ENCODE data around the gene GNB1L. TPM values are rescaled to one million over a fixed set of nuclear protein-coding genes. Genes with fewer than 3 reads are reported as not detected.

GNB1L gene, protein sequence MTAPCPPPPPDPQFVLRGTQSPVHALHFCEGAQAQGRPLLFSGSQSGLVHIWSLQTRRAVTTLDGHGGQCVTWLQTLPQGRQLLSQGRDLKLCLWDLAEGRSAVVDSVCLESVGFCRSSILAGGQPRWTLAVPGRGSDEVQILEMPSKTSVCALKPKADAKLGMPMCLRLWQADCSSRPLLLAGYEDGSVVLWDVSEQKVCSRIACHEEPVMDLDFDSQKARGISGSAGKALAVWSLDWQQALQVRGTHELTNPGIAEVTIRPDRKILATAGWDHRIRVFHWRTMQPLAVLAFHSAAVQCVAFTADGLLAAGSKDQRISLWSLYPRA
- total RNA-seq (2022) = 13.4 and 15.8 TPM in 2 replicates
- percentile 48 among the genes with signal in this experiment for Bru-seq, nascent RNA
- BruChase-seq, experiment 1, labeled RNA remaining after a 2-hour chase = percentile 62 among the genes with signal in this experiment
- BruChase-seq, experiment 2, labeled RNA remaining after a 6-hour chase = percentile 59 among the genes with signal in this experiment
- long read RNA-seq, full-length matches to known transcripts = 30 of 49 reads
- long read RNA-seq, partial matches to known transcripts = 1 of 49 reads
- long read RNA-seq, other reads (novel, unspliced or antisense) = 18 of 49 reads

DNA sequence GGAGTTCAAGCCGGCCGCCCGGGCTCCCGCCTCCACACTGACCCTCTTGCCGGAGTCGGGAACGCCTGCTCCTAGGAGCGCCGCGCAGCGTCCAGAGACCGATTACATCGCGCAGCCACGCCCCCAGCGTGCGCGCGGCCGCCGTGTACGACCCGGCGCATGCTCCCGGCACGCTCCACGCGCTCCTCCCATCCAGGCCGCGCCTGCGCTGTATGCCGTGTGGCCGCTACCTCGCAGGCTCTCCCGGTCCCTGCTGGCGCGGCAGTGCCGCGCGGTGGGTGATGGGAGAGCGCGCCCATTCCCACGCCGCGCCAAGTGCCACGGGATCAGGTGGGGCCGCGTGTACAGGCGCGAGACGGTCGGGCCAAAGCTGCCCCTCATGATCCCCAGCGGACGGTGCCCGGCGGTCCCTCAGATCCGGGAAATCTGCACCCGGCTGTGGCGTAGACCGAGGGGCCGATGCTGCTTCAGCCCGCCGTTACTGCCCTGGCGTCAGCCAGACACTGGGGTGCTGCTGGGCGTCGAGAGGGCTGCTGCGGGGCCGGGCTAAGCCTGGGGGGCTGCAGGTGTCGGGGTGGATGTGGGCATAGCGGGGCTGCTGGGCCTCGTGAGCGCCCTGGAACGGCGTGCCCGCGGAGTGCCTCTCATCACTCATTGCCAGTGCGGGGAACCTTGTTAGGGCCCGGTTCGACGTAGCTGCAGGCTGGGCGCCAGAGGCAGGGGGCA is at the start of gene GNB1L, which contains the start of gene RTL10:
Gene GNB1L (minus strand): TSS at position 97 of the 726 bp plus-strand sequence. CDS start 33,519 bp downstream, outside the sequence.
Gene RTL10 (minus strand): TSS at position 97 of the 726 bp plus-strand sequence. CDS start 2,613 bp downstream, outside the sequence.
- Histone ChIP-seq H3K36me3 (ENCODE audit: control insufficient read depth, insufficient read depth, low read length) (peaks cover 6% of the 10 kb centered on the region), H3K9me3 (no peaks in the 10 kb centered on the region), H3K27me3 (replicated peaks; ENCODE audit: control insufficient read depth, insufficient read depth, low read length) (no peaks in the 10 kb centered on the region), H3K4me1 (peaks cover 38% of the 10 kb centered on the region), H3K4me3 (ENCODE audit: low read depth, low read length) (peak within 1 kb of the TSS; percentile 87)
- BruUV-seq (replicated peaks) = TSS peak; percentile 33
- Mint-ChIP-seq H3K4me3 (ENCODE audit: unreplicated experiment) (peak within 1 kb of the TSS; percentile 95), H3K4me1 (ENCODE audit: low read depth, unreplicated experiment) (peaks cover 29% of the 10 kb centered on the region), H3K9me3 (ENCODE audit: unreplicated experiment) (no peaks in the 10 kb centered on the region), H3K27me3 (ENCODE audit: insufficient read depth, unreplicated experiment) (no peaks in the 10 kb centered on the region), H3K36me3 (ENCODE audit: insufficient read depth, unreplicated experiment) (peaks cover 36% of the 10 kb centered on the region), H3K27ac (ENCODE audit: unreplicated experiment) (peak within 1 kb of the TSS; percentile 87)
- TF ChIP-seq, protein P1, sequence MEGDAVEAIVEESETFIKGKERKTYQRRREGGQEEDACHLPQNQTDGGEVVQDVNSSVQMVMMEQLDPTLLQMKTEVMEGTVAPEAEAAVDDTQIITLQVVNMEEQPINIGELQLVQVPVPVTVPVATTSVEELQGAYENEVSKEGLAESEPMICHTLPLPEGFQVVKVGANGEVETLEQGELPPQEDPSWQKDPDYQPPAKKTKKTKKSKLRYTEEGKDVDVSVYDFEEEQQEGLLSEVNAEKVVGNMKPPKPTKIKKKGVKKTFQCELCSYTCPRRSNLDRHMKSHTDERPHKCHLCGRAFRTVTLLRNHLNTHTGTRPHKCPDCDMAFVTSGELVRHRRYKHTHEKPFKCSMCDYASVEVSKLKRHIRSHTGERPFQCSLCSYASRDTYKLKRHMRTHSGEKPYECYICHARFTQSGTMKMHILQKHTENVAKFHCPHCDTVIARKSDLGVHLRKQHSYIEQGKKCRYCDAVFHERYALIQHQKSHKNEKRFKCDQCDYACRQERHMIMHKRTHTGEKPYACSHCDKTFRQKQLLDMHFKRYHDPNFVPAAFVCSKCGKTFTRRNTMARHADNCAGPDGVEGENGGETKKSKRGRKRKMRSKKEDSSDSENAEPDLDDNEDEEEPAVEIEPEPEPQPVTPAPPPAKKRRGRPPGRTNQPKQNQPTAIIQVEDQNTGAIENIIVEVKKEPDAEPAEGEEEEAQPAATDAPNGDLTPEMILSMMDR (IDR thresholded peaks at IDR 0.05; ENCODE audit: insufficient read depth in 1 of 2, low read depth in 1 of 2, low read length in 1 of 2, severe bottlenecking in 1 of 2, unreplicated experiment in 1 of 2) = no peak
- intact Hi-C loops (cut with micrococcal nuclease; ENCODE audit: unreplicated experiment) = loop anchor here (2.0 kb wide), 2 partner anchors 26 to 124 kb away; no protein-coding TSS in a partner anchor
- ChIA-PET POLR2A (interaction anchor here (1.4 to 1.5 kb wide), 2 partner anchors 22 to 26 kb away, joined by 5 to 8 read pairs; no protein-coding TSS in a partner anchor), CTCF (interaction anchor here (1.0 to 1.4 kb wide), 3 partner anchors 55 to 131 kb away, joined by 3 to 6 read pairs (median 5); partner anchors contain the start of gene GP1BB)
- DNase-seq = peak; percentile 95 to 96

DNA sequence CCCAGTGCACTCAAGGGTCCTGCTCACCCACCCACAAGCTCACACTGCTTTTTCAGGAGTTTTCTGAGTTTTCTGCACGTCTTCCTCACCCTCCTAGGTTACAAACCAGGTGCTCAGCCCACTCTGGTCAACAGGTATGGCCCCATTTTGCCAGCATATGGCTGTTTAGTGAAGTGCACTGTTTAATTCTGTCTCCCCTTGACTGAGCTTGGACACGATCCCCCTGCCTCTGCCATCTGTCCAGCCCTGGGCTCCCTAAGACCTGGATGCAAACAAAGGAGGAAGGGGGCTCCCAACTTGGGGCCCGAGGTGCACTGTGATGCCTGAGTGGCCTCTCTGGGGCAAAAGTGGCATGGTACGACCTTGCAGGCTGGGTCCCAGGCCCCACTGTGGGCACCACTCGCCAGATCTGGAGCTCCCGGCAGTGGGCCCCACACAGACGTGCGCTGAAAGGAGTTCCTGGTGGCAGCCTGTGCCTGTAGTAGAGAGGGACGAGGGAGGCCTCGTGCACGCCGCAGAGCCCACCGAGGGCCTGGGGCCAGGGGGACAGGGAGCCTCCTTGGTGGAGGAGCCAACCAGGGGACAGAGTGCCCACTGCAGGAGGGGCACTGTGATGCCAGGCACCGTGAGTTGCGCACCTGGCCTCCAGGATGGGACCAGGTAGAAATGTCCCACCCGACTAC is 49.6 kb upstream of the GNB1L start:
- H3K4me1 ChIP-seq = no peaks in the 10 kb centered on the region
- Mint-ChIP-seq H3K4me3 (ENCODE audit: unreplicated experiment) (no peak overlapping the region), H3K36me3 (ENCODE audit: insufficient read depth, unreplicated experiment) (no peaks in the 10 kb centered on the region), H3K27ac (ENCODE audit: unreplicated experiment) (no peak overlapping the region), H3K4me1 (ENCODE audit: low read depth, unreplicated experiment) (no peaks in the 10 kb centered on the region), H3K27me3 (ENCODE audit: insufficient read depth, unreplicated experiment) (no peaks in the 10 kb centered on the region), H3K9me3 (ENCODE audit: unreplicated experiment) (no peaks in the 10 kb centered on the region)
- H3K36me3 ChIP-seq (ENCODE audit: control insufficient read depth, insufficient read depth, low read length) = no peaks in the 10 kb centered on the region
- no peak overlapping the region for H3K4me3 ChIP-seq (ENCODE audit: low read depth, low read length)
- TF ChIP-seq, protein P1 (IDR thresholded peaks at IDR 0.05; ENCODE audit: insufficient read depth in 1 of 2, low read depth in 1 of 2, low read length in 1 of 2, severe bottlenecking in 1 of 2, unreplicated experiment in 1 of 2) = no peak
- no TSS peak for BruUV-seq (replicated peaks)
- no peaks in the 10 kb centered on the region for H3K27me3 ChIP-seq (replicated peaks; ENCODE audit: control insufficient read depth, insufficient read depth, low read length)
- intact Hi-C loops (cut with micrococcal nuclease; ENCODE audit: unreplicated experiment) = no loop called here
- CTCF ChIA-PET = interaction anchor here (1.1 kb wide), 1 partner anchor 174 kb away, joined by 3 read pairs; no protein-coding TSS in a partner anchor
- no peaks in the 10 kb centered on the region for H3K9me3 ChIP-seq
- POLR2A ChIA-PET = no interaction called here
- no peak for DNase-seq
